ENCODE data around the gene SASH1. TPM values are rescaled to one million over a fixed set of nuclear protein-coding genes. Genes with fewer than 3 reads are reported as not detected.

Gene SASH1
- total RNA-seq, 2 experiments from 2014 or later = 0.03 to 0.47 TPM

DNA sequence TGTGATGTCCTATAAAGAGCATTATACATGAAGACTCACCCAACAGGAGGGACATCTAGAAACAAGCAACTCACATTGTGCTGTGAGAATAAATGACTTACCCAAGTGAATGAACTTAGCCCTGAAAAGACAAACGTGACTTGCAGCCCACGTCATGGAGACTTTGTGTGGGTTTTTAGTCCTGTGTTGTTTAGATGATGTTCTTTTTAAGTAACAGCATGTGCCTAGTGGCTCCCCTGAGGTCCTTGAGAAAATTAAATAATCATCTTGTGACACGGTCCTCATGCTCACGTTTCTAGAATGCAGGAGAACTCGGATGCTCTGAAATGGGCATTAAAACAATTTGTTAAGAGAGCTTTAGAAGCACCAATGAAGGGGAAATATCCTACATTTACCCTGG is 165.1 kb downstream of the SASH1 start:
- Mint-ChIP-seq H3K4me1 (no peaks in the 10 kb centered on the region), H3K36me3 (no peaks in the 10 kb centered on the region), H3K27me3 (peaks cover 38% of the 10 kb centered on the region), H3K4me3 (no peak overlapping the region), H3K9me3 (ENCODE audit: low read depth) (no peaks in the 10 kb centered on the region), H3K27ac (no peak overlapping the region)
- no peak for DNase-seq
- no peak for ATAC-seq
- CTCF ChIA-PET = no interaction called here

DNA sequence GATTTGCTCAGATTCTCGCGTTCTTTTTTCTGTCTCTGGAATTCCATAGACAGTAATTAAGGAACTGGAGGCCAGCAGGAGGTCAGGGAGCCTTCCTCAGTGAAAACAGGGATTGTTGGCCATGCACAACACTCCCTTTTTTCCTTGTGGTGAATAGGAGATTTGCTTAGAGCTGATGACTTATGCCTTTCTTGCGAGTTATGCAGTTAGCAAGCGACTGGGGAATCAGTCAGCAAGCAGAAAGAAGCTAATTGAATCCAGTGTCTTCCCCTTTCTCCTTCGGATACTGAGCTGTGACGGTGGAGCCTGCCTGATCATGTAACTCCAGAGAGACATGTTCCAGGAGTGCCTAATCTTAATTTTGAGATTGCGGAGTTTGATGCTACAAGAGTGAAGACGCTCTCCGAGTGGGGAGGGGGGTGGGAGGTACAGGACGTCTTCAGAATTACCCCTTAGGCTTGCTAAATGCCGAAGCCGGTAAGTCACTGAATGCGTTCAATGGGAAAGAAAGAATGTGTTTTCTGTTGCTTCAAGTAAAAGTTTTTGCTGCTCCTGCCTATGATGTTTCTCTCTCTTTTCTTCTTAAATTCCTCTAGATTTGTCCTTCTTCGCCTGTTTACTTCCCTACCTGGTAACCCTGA is 165.9 kb downstream of the SASH1 start:
- no peak overlapping the region for H3K27ac Mint-ChIP-seq
- CTCF ChIA-PET = no interaction called here
- H3K27me3 Mint-ChIP-seq = peaks cover 45% of the 10 kb centered on the region
- no peaks in the 10 kb centered on the region for H3K9me3 Mint-ChIP-seq (ENCODE audit: low read depth)
- H3K4me1 Mint-ChIP-seq = no peaks in the 10 kb centered on the region
- no peak overlapping the region for H3K4me3 Mint-ChIP-seq
- ATAC-seq (no peak), DNase-seq (no peak)
- H3K36me3 Mint-ChIP-seq = no peaks in the 10 kb centered on the region

DNA sequence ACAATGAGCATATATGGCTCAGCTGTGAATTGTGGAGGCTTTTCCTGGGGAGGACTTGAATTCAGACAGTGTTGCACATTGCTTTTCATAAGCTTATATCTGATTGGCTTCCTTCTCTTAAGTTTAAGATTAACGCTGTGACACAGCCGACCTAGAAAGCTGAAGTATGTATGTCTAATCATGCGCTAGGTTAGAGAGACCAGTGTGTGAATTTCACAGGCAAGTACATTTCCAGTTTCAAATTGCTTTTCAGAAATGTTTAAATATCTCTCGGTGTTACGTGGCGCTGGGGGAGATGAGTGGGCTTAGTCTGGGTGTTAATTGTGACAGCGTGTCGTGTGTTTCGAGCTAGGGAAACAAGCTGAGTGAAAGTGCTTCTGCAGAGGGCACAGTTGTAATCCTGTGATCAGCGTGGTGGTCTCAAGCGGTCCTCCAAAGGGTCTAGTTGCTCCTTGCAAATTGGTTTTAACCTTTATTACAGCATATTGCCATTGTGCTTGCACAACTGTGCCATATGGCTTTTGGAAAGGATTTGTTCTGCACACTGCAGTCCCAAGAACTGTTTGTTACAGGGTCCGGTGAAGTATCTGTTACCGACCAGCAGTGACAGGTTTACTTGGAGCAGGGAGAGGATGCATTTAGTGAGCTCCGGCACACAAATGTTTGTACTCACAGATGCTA is 166.6 kb downstream of the SASH1 start:
- CTCF ChIA-PET = interaction anchor here (0.5 kb wide), 1 partner anchor 117 kb away, joined by 3 read pairs; no protein-coding TSS in a partner anchor
- no peak overlapping the region for H3K4me3 Mint-ChIP-seq
- no peak for ATAC-seq
- DNase-seq = no peak
- H3K36me3 Mint-ChIP-seq = no peaks in the 10 kb centered on the region
- H3K4me1 Mint-ChIP-seq = no peaks in the 10 kb centered on the region
- H3K27me3 Mint-ChIP-seq = peaks cover 48% of the 10 kb centered on the region
- H3K27ac Mint-ChIP-seq = no peak overlapping the region
- H3K9me3 Mint-ChIP-seq (ENCODE audit: low read depth) = no peaks in the 10 kb centered on the region

DNA sequence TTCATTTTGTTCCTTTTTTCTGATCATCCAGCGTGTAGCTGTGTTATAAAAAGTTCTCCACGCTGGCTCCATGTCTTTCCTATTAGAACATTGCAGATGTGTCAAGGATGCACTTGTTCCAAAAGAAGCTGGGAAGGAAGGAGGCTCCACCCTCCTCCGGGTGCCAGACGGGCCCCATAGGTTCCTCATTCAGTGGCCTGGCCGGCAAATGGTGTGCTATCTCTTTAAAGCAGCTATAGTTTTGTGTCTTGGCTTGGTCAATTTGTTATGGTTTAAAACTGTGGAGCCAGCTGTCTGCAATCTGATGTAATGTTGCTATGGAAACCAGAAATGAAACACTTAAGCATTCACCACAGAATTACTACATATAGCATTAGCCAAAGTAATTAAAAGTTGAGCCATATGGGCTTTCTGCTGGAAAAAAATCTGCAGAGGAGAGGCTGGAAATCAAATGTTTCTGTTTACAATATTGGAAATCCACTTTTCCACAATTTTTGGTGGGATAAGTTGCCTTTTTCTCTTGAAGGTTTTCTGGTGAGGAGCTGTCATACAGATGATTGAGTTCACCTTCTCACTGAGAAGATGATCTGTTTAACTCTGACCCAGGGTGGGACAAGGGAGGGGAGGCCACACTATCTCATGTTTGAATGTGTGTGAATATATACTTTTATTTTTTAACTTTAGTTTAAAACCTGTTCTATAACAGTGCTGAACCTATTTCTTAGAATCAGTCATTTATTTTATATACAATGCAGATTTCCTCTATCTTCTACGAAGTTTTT is 167.4 kb downstream of the SASH1 start:
- Mint-ChIP-seq H3K4me3 (no peak overlapping the region), H3K4me1 (no peaks in the 10 kb centered on the region), H3K36me3 (no peaks in the 10 kb centered on the region), H3K27me3 (peaks cover 51% of the 10 kb centered on the region), H3K9me3 (ENCODE audit: low read depth) (no peaks in the 10 kb centered on the region), H3K27ac (no peak overlapping the region)
- ATAC-seq (no peak), DNase-seq (no peak)
- CTCF ChIA-PET = interaction anchor here (0.5 kb wide), 1 partner anchor 117 kb away, joined by 3 read pairs; no protein-coding TSS in a partner anchor

DNA sequence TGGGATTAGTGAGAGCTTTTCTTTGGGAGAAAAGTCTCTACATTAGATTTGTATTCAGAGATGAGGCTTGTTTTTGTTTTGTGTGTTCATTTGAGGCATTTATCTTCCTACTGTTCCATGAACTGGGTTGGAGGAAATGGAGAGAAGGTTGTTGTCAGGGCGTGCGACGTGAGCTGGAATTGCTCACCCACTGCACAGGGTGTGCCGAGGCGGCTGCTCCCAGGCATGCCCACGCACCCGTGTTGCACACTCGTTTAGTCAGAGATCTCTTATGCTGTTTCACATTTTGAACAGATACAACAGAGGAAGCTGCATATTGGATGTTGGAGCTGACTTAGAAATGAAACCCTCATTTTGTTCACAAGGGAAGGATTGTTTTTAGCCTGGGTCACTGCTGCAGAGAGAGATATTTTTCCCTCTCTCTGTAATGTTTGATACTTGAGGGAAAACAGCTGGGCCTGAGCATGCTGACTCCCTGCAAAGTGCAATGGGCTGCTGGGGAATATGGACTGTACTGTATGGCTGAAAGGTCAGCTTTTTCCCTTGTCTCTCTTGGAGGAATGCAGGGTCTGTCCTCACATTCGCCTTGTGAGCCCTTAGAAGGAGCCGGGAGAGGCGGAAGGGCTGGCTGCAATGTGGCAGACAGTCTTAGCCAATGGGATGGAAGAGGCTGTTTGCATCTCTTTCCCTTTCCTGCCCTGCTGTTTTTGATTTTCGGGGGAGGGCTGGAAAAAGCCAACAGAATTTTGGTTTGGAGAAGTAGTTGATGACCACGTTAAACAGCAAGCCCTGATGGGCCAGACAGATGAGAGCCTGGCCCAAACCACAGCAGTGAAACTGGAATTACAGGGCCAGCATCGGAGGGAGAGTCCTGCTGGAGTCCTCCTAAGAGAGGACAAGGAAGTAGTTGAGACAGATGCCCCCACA is 170.8 kb downstream of the SASH1 start:
- CTCF ChIA-PET = no interaction called here
- Mint-ChIP-seq H3K27me3 (peaks cover 50% of the 10 kb centered on the region), H3K36me3 (no peaks in the 10 kb centered on the region), H3K9me3 (ENCODE audit: low read depth) (no peaks in the 10 kb centered on the region), H3K4me3 (no peak overlapping the region), H3K27ac (no peak overlapping the region), H3K4me1 (no peaks in the 10 kb centered on the region)
- no peak for DNase-seq
- ATAC-seq = no peak

DNA sequence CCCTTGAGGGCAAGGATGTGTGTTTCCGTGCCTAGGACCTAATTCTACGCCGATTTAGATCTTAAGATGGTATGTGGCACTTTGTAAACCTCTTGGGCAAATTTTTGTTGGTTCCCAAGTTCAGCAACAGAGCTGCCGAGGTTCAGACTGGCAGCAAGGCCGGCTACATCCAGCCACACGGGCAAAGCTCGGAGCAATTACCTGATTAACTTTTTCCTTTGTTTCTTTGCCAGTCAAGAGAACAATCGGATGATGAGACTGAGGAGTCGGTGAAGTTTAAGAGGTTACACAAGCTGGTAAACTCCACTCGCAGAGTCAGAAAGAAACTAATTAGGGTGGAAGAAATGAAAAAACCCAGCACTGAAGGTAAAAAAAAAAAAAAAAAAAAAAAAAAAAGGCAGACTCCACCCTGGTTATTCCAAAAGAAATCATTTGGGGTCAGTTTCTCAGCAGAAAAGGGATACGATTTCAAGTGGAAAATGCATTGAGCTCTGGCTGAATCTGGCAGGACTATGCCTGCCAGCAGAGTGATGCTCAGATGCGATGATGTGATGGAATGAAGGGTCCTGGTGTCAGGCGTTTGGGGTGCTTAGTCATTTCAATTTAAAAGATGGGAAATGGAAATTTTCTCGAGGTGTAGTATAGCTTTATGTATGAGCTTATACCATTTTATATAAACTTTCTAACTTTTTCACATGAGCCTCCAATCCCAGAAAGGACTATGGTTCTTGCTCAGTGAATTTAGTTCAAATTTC is 171.6 kb downstream of the SASH1 start:
- ATAC-seq = no peak
- Mint-ChIP-seq H3K9me3 (ENCODE audit: low read depth) (no peaks in the 10 kb centered on the region), H3K4me3 (no peak overlapping the region), H3K36me3 (no peaks in the 10 kb centered on the region), H3K27ac (no peak overlapping the region), H3K27me3 (peaks cover 41% of the 10 kb centered on the region), H3K4me1 (no peaks in the 10 kb centered on the region)
- no peak for DNase-seq
- CTCF ChIA-PET = interaction anchor here (0.7 kb wide), 1 partner anchor 100 kb away, joined by 3 read pairs; no protein-coding TSS in a partner anchor

DNA sequence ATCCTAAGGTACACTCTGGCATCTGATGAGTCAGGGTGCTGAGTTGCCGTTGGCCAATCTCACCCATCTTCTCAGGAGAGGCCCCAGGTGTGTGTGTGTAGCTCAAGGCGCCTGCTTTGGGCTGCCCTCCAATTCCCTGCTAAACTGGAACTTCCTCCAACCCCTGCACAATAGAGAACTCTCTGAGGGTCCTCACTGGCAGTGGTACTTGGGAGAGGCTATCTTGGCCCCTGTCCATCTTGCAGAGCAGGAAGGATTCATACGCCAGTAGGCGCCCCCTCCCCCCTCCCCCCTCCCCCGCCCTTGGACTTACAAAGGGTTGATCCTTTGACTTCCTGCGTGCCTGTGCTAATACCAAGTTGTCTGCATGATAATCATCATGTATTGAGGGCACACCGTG is 173.6 kb downstream of the SASH1 start:
- Mint-ChIP-seq H3K9me3 (ENCODE audit: low read depth) (no peaks in the 10 kb centered on the region), H3K4me3 (no peak overlapping the region), H3K27ac (no peak overlapping the region), H3K36me3 (no peaks in the 10 kb centered on the region), H3K4me1 (peaks cover 1% of the 10 kb centered on the region), H3K27me3 (peaks cover 32% of the 10 kb centered on the region)
- CTCF ChIA-PET = no interaction called here
- ATAC-seq (no peak), DNase-seq (no peak)

DNA sequence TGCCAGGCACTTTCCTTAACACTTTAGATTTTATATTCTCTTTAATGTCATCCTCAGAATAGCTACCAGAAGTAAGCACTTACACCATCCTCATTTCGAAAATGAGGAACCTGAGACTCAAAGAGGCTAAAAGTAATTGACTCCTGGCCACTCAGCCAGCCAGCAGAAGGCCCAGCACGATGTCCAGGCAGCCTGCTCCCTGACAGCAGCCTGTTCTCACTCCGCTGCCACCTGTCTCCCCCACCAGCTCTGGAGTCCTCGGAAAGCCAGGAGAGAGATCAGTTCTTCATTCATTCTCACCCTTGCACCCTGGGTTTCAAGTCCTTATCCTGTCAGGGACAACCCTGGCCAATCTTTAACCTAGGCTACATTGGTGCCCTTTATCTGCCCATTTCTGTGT is 174.0 kb downstream of the SASH1 start:
- CTCF ChIA-PET = no interaction called here

DNA sequence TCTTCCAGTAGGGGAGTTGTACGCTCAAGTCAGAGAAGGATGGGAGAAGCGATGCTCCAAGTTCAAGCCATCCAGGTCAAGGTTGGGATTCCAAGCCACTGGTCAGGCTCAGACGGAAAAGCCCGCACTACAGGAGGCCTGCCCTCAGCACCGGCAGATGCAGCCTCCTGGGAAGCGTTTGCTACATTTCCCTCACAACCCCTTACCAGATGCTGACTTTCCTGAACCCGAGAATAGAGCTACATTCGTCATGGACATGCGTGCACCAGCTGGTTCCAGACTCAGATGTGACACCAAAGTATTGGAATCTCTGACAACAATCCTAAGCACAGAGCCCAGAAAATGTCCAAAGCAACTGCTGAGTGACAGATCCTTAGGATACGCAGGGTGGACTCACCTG is 174.8 kb downstream of the SASH1 start:
- ATAC-seq (no peak), DNase-seq (no peak)
- Mint-ChIP-seq H3K4me3 (no peak overlapping the region), H3K36me3 (no peaks in the 10 kb centered on the region), H3K27me3 (peaks cover 30% of the 10 kb centered on the region), H3K9me3 (ENCODE audit: low read depth) (no peaks in the 10 kb centered on the region), H3K27ac (no peak overlapping the region), H3K4me1 (peaks cover 12% of the 10 kb centered on the region)
- CTCF ChIA-PET = no interaction called here

More for the DNA sequence above, 174.0 kb downstream of the SASH1 start:
- Mint-ChIP-seq H3K36me3 (no peaks in the 10 kb centered on the region), H3K9me3 (ENCODE audit: low read depth) (no peaks in the 10 kb centered on the region), H3K4me1 (peaks cover 5% of the 10 kb centered on the region), H3K27me3 (peaks cover 31% of the 10 kb centered on the region), H3K27ac (no peak overlapping the region), H3K4me3 (no peak overlapping the region)
- DNase-seq (no peak), ATAC-seq (no peak)

DNA sequence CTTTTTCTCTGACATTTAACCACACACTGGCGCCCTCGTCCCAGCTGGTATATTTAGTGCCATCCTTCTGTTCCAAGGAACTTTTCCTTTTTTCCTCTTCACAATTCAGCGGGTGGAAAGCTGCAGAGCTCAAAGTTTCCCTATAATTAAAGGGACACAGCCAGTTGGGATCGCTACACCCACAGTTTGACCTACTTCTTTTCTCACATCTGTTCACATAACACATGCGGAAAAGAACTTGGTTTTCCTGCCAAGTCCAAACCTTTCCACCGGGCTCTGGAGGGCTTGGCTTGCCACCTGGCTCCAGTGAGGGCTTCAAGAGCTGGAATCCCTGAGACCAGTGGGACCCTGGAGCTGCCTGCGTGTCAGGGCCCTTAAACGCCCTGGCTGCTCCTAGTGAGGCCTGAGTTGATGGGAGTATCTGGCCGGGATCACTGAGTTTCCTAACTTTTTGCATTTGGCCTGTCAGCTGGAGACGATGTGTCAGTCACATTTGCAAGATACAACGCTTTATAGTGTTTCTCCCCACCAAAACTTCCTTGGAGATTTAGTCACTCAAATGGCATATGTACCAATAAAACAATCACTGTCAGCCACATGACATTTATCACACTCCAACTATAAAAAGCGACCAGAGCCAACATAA is 176.0 kb downstream of the SASH1 start:
- no peak overlapping the region for H3K4me3 Mint-ChIP-seq
- no peaks in the 10 kb centered on the region for H3K9me3 Mint-ChIP-seq (ENCODE audit: low read depth)
- peaks cover 13% of the 10 kb centered on the region for H3K4me1 Mint-ChIP-seq
- DNase-seq = no peak
- CTCF ChIA-PET = no interaction called here
- H3K36me3 Mint-ChIP-seq = no peaks in the 10 kb centered on the region
- no peak for ATAC-seq
- H3K27ac Mint-ChIP-seq = no peak overlapping the region
- peaks cover 22% of the 10 kb centered on the region for H3K27me3 Mint-ChIP-seq

DNA sequence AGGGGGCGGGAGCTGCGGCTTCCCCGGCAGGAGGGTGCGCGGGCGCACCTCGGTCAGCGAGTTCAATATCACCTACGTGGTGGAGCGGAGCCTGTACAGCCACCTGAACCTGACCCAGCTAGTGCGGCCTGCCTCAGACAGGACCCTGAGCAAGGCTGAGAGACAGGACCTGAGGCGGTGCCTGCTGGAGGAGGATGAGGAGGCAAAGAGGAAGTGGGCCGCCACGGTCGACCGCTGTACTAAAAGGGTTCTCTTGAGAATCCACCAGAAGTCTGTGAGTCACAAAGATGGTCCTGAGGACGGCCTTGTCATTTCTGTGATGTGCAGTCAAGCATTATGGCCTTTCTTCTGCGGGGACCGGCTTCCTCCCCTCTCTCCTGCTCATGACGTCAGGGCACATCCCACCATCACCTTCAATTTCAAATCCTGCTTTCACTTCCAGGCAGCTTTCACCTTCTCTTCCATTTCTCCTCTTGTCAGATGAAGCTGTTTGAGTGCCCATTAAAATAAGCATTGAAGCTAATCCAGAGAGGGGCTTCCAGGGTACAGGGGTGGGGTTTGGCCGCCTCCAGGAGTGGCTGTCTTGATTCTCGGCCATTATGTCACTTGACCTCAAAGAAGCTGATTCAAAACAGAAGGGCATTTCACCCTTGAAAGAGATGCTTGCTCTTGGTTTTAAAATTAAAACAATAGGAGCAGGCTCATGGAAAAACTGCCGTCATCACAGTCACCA is 177.6 kb downstream of the SASH1 start:
- DNase-seq = no peak
- Mint-ChIP-seq H3K27me3 (peaks cover 12% of the 10 kb centered on the region), H3K4me3 (no peak overlapping the region), H3K4me1 (peaks cover 24% of the 10 kb centered on the region), H3K9me3 (ENCODE audit: low read depth) (no peaks in the 10 kb centered on the region), H3K36me3 (no peaks in the 10 kb centered on the region), H3K27ac (no peak overlapping the region)
- ATAC-seq = no peak
- CTCF ChIA-PET = no interaction called here

DNA sequence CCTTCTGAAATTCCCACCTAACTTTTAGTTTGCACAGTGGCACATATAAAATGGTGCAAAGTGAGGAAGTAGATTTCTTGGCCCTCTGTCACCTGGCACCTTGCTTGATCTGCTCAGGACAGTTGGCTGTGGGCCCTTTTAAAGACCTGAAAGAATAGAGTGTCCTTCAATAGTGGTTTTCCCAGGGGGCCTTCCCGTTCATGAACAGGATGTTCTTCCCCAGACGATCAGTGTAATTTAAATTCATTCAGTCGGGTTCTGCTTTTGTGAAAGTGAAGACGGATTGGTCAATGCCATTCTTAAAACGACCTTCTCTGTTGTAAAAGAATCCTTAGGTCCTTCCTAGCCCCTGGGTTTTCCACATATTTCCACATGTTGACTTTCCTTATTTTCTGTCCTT is 178.5 kb downstream of the SASH1 start:
- CTCF ChIA-PET = no interaction called here
- Mint-ChIP-seq H3K9me3 (ENCODE audit: low read depth) (no peaks in the 10 kb centered on the region), H3K27me3 (peaks cover 6% of the 10 kb centered on the region), H3K4me1 (peaks cover 27% of the 10 kb centered on the region), H3K4me3 (no peak overlapping the region), H3K36me3 (no peaks in the 10 kb centered on the region), H3K27ac (no peak overlapping the region)
- ATAC-seq (no peak), DNase-seq (no peak)
